ENCODE data around the gene RBFOX2. TPM values are rescaled to one million over a fixed set of nuclear protein-coding genes. Genes with fewer than 3 reads are reported as not detected.

Gene RBFOX2
- total and polyA plus RNA-seq, 10 of the 15 experiments (the other 5 are each of a cell fraction or from before 2014, with no cell fraction given) = 0.01 to 2.7 (median 0.17) TPM; not detected in 4

GRCh38 chr22:35930933-35931332 is 97.7 kb downstream of the RBFOX2 start:
- ATAC-seq = peak; percentile 87
- Histone ChIP-seq H3K27me3 (replicated peaks in 1 of 2; ENCODE audit: control insufficient read depth in 2 of 2, insufficient read depth in 2 of 2, low read length in 1 of 2) (no peaks in the 10 kb centered on the region; a peak in 1 of 4 replicates), H3K9ac (ENCODE audit: control insufficient read depth, insufficient read depth, low read length) (no peak overlapping the region), H4K20me1 (ENCODE audit: control insufficient read depth, insufficient read depth) (no peaks in the 10 kb centered on the region), H3K4me1 (ENCODE audit: control insufficient read depth, insufficient read depth, low read length) (no peaks in the 10 kb centered on the region), H3K4me3 (no peak overlapping the region), H3K27ac (ENCODE audit: control insufficient read depth, insufficient read depth) (no peak overlapping the region), H2AFZ (ENCODE audit: control insufficient read depth, low read depth, low read length) (no peak overlapping the region), H3K36me3 (ENCODE audit: control insufficient read depth in 2 of 2, insufficient read depth in 2 of 2, low read length in 1 of 2) (no peaks in the 10 kb centered on the region), H3K9me3 (replicated peaks; ENCODE audit: control insufficient read depth, insufficient read depth, low read length) (no peaks in the 10 kb centered on the region), H3K79me2 (ENCODE audit: control insufficient read depth, insufficient read depth, low read length) (no peaks in the 10 kb centered on the region), H3K4me2 (ENCODE audit: control insufficient read depth, insufficient read depth) (no peak overlapping the region)
- FAIRE-seq = peak; percentile 13
- POLR2A ChIA-PET = no interaction called here
- intact Hi-C loops (cut with micrococcal nuclease; ENCODE audit: unreplicated experiment) = loop anchor here (1.0 kb wide), 2 partner anchors 135 to 193 kb away; no protein-coding TSS in a partner anchor
- peak; percentile 24 for DNase-seq (ENCODE audit: low read depth, low spot score)
- in situ Hi-C loops (cut with MboI) = no loop called here
- RAD21 ChIA-PET (ENCODE audit: unreplicated experiment) = interaction anchor here (1.0 to 1.1 kb wide), 2 partner anchors 134 to 173 kb away, joined by 3 to 7 read pairs; no protein-coding TSS in a partner anchor
- peak; percentile 52 to 70 (median 53); a peak in 5 of 6 replicates for TF ChIP-seq CTCF (IDR thresholded peaks at IDR 0.05 in 2 of 3, conservative IDR thresholded peaks at IDR 0.05 in 1 of 3; ENCODE audit: control insufficient read depth in 2 of 3, extremely low read depth in 1 of 3, insufficient read depth in 1 of 3, low read depth in 3 of 3, low read length in 3 of 3)
- TF ChIP-seq ZNF207 (IDR thresholded peaks at IDR 0.05; ENCODE audit: borderline replicate concordance) = no peak
- peak; percentile 68 for TF ChIP-seq RAD21 (IDR thresholded peaks at IDR 0.05; ENCODE audit: insufficient read depth, low read depth, low read length)
- TF ChIP-seq RAD51 (IDR thresholded peaks at IDR 0.05) = no peak
- TF ChIP-seq CEBPB (IDR thresholded peaks at IDR 0.05; ENCODE audit: borderline replicate concordance in 1 of 2, low read depth in 2 of 2, low read length in 2 of 2) = no peak
- TF ChIP-seq POU2F2 (IDR thresholded peaks at IDR 0.05; ENCODE audit: borderline replicate concordance, low read depth, low read length) = no peak
- peak; percentile 83 for TF ChIP-seq NR2F1 (conservative IDR thresholded peaks at IDR 0.05)
- TF ChIP-seq RUNX3 (IDR thresholded peaks at IDR 0.05; ENCODE audit: low read length) = 0 out of 2 replicates have a peak, but pooled peaks have one; percentile 5
- peak; percentile 75 for TF ChIP-seq SMC3 (IDR thresholded peaks at IDR 0.05; ENCODE audit: borderline replicate concordance, low read length)
- TF ChIP-seq PAX5 (IDR thresholded peaks at IDR 0.05; ENCODE audit: borderline replicate concordance, low read depth, low read length) = peak; percentile 54; the same call in 1 of the 2 replicates
- SMC1A ChIA-PET (ENCODE audit: uncharacterized antibody, unreplicated experiment) = interaction anchor here (0.6 to 1.8 kb wide), 8 partner anchors 9 to 561 kb away, joined by 3 to 7 read pairs (median 3); no protein-coding TSS in a partner anchor
- BruUV-seq (replicated peaks) = no TSS peak
- CTCF ChIA-PET = interaction anchor here (0.5 to 2.8 kb wide), 10 partner anchors 12 to 336 kb away, joined by 3 to 21 read pairs (median 4); no protein-coding TSS in a partner anchor

All from GM12878 (cell line).